VCaP (cell line): Measurements from ENCODE around the gene DERL3.
A peak's percentile ranks its signal among the peaks of the same experiment; 100 is the strongest.

Experiments used
- H3K27ac ChIP-seq: fragments of 450-650 bp; 2 replicates; pipeline ENCODE4 v1.5.1; 2017
- TF ChIP-seq, protein P1 (sequence below): fragments of 450-650 bp; conservative IDR thresholded peaks from 2 replicates; pipeline ENCODE4 v1.5.1; 2017; ENCODE audit warnings: mild to moderate bottlenecking, moderate library complexity

DERL3 gene

DNA sequence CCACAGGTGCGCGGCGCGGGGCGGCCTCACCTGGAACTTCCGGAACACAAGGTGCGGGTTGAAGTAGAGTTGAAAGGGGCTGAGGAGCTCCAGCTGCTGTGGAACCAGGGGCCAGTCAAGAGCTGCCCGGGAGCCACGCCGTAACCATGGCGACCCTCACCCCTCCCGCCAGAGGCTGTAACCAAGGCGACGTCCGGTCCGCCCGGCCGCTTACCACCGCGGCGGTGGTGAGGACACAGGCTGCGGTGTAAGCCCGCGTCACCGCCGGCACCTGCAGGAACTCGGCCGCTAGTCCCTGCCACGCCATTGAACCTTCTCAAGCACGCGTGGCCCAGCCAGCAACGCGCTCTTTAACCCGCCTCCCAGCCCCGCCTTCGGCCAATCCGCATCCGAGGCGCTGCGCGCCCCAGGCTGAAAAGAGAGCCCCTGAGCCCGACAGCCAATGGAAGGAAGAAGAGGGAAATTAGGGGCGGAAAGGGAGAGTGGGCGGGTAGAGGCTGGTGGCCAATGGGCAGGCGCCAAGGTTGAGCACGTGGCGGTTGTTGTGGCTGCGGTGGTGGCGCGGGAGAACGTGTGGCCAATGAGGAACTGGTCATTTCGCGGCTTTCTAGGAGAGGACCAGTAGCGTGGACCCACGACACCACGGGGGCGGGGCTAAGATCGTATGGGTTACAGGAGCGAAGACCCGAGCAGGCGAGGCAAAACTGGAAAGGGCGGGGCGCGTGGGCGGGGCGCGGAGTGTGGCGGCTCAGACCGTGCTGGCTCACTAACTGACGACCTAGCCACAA, at the start of gene DERL3:
Gene DERL3, minus strand, starts transcription at position 326 of the 788 bp plus-strand sequence. Its CDS starts 19 bp downstream, at position 307.
- H3K27ac ChIP-seq = peak within 1 kb of the TSS; percentile 15; the same call in 1 of the 2 replicates
- TF ChIP-seq, protein P1, sequence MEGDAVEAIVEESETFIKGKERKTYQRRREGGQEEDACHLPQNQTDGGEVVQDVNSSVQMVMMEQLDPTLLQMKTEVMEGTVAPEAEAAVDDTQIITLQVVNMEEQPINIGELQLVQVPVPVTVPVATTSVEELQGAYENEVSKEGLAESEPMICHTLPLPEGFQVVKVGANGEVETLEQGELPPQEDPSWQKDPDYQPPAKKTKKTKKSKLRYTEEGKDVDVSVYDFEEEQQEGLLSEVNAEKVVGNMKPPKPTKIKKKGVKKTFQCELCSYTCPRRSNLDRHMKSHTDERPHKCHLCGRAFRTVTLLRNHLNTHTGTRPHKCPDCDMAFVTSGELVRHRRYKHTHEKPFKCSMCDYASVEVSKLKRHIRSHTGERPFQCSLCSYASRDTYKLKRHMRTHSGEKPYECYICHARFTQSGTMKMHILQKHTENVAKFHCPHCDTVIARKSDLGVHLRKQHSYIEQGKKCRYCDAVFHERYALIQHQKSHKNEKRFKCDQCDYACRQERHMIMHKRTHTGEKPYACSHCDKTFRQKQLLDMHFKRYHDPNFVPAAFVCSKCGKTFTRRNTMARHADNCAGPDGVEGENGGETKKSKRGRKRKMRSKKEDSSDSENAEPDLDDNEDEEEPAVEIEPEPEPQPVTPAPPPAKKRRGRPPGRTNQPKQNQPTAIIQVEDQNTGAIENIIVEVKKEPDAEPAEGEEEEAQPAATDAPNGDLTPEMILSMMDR = no peak

DNA sequence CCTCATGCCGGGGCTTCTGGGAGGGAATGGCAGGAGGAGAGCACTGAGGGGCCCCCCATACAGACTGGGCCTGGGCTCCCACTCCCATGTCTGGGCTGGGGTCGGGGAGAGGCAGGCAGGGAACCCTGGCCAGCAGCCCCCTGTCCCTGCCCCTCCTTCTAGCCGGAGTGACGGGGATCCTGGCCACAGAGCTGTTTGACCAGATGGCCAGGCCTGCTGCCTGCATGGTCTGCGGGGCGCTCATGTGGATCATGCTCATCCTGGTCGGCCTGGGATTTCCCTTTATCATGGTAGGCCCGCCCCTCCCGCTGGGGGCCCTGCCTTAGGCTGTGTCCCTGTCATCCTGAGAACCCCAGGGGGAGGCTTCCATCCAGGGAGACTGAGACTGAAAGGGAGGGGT, 45.3 kb upstream of the DERL3 start:
- TF ChIP-seq, protein P1 = no peak

DNA sequence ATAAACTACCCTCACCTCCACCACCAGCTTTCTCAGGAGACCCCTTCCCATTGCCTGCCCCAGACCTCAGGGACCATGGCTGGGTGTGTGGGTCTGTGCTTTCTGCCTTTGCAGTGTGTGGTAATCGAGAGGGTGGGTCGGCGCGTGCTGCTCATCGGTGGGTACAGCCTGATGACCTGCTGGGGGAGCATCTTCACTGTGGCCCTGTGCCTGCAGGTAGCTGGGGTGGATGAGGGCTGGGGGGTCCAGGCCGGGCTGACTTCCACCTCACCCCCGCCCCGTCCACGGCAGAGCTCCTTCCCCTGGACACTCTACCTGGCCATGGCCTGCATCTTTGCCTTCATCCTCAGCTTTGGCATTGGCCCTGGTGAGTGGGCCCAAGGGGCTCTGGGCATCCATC, 44.9 kb upstream of the DERL3 start:
- no peak overlapping the region for H3K27ac ChIP-seq

More for the DNA sequence above, 45.3 kb upstream of the DERL3 start:
- no peak overlapping the region for H3K27ac ChIP-seq

DNA sequence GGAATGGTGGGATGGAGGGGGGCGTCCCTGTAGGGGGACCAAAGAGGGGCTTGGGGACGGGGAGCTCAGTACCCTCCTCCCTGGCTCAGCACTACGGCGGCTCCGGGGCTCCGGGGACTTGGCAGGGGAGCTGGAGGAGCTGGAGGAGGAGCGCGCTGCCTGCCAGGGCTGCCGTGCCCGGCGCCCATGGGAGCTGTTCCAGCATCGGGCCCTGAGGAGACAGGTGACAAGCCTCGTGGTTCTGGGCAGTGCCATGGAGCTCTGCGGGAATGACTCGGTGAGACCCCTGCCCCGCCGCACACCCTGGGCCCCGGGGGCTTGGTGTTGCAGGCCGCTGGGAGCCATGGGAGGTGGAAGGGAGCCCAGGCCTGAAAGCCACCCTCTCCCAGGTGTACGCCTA, 43.6 kb upstream of the DERL3 start:
- H3K27ac ChIP-seq = no peak overlapping the region
- TF ChIP-seq, protein P1 = no peak

More for the DNA sequence above, 44.9 kb upstream of the DERL3 start:
- TF ChIP-seq, protein P1 = no peak

DNA sequence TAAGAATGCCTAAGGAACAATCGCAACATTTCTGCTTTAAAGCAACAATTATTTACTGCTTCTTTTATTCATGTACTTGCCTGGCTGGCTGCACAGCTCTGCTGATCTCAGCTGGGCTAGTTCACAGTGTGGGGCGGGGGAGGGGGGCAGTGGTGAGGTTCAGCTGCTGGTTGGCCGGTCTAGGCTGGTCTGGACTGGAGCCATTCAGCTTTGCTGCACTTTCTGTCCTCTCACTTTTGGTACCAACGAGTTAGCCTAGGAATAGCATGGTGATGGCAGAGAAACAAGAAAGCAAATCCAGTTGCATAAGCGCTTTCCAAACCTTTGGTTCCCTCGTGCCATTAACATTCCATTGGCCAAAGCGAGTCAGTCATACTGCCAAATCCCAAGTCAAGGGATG, 39.4 kb upstream of the DERL3 start:
- no peak overlapping the region for H3K27ac ChIP-seq
- TF ChIP-seq, protein P1 = no peak

GRCh38 chr22:23877566-23877965, 38.8 kb upstream of the DERL3 start:
- TF ChIP-seq, protein P1 = no peak
- no peak overlapping the region for H3K27ac ChIP-seq

GRCh38 chr22:23875801-23876200, 37.0 kb upstream of the DERL3 start:
- TF ChIP-seq, protein P1 = no peak
- no peak overlapping the region for H3K27ac ChIP-seq
